H7 (cell line): ENCODE results near the gene WEE1. TPM values are rescaled to one million over a fixed set of nuclear protein-coding genes. Genes with fewer than 3 reads are reported as not detected.

Experiments used
- DNase-seq: peaks from one replicate; pipeline ENCODE4 v3.0.0; 2012
- H3K27me3 ChIP-seq: 2 replicates; pipeline ENCODE4 v1.6.0; 2011; ENCODE audit warnings: mild to moderate bottlenecking, low read length; ENCODE audit not compliant: control insufficient read depth, insufficient read depth
- H3K36me3 ChIP-seq: replicated peaks from 2 replicates; pipeline ENCODE4 v1.5.1; 2011; ENCODE audit warnings: low read length; ENCODE audit not compliant: control insufficient read depth, insufficient read depth
- H3K4me3 ChIP-seq: 2 replicates; pipeline ENCODE4 v1.5.1; 2011; ENCODE audit warnings: low read depth, mild to moderate bottlenecking, control low read depth, low read length, moderate library complexity; ENCODE audit not compliant: insufficient read depth
- total RNA-seq: library from RNA; depleted of rRNA; stranded (reverse); fragments of >200 nt; shearing (Covaris generic); gene quantifications from 2 replicates; pipeline ENCODE4 v1.2.3, GENCODE V29; 2014

The WEE1 gene
- total RNA-seq, 1 experiment from 2014 or later = 125 TPM

GRCh38 chr11:9571763-9572115 lies 1.7 kb upstream of the WEE1 start:
- no peak for DNase-seq
- peaks cover 7% of the 10 kb centered on the region for H3K36me3 ChIP-seq
- no peak overlapping the region for H3K4me3 ChIP-seq
- H3K27me3 ChIP-seq = no peaks in the 10 kb centered on the region

DNA sequence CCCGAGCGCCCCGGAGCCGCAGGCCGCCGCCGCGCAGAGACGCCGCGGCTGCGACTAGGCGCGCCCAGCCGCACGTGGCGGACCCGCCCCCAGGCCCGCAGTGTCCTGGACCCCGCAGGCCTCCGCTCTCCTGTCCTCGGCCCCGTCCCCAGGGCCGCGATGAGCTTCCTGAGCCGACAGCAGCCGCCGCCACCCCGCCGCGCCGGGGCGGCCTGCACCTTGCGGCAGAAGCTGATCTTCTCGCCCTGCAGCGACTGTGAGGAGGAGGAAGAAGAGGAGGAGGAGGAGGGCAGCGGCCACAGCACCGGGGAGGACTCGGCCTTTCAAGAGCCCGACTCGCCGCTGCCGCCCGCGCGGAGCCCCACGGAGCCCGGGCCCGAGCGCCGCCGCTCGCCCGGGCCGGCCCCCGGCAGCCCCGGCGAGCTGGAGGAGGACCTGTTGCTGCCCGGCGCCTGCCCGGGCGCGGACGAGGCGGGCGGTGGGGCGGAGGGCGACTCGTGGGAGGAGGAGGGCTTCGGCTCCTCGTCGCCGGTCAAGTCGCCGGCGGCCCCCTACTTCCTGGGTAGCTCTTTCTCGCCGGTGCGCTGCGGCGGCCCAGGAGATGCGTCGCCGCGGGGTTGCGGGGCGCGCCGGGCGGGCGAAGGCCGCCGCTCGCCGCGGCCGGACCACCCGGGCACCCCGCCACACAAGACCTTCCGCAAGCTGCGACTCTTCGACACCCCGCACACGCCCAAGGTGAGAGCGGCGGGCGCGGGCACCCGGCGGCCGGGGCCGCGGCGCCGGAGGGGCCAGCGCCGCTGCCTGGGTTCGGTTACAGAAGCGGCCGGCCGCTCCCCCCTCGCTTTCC lies 528 bp downstream of the WEE1 start:
- Histone ChIP-seq H3K36me3 (peaks cover 20% of the 10 kb centered on the region), H3K4me3 (peak overlapping the region; percentile 95), H3K27me3 (no peaks in the 10 kb centered on the region)
- DNase-seq = peak; percentile 62

GRCh38 chr11:9574622-9575259 lies 1.3 kb downstream of the WEE1 start:
- DNase-seq = no peak
- Histone ChIP-seq H3K4me3 (peak overlapping the region; percentile 95), H3K27me3 (no peaks in the 10 kb centered on the region), H3K36me3 (peaks cover 26% of the 10 kb centered on the region)

DNA sequence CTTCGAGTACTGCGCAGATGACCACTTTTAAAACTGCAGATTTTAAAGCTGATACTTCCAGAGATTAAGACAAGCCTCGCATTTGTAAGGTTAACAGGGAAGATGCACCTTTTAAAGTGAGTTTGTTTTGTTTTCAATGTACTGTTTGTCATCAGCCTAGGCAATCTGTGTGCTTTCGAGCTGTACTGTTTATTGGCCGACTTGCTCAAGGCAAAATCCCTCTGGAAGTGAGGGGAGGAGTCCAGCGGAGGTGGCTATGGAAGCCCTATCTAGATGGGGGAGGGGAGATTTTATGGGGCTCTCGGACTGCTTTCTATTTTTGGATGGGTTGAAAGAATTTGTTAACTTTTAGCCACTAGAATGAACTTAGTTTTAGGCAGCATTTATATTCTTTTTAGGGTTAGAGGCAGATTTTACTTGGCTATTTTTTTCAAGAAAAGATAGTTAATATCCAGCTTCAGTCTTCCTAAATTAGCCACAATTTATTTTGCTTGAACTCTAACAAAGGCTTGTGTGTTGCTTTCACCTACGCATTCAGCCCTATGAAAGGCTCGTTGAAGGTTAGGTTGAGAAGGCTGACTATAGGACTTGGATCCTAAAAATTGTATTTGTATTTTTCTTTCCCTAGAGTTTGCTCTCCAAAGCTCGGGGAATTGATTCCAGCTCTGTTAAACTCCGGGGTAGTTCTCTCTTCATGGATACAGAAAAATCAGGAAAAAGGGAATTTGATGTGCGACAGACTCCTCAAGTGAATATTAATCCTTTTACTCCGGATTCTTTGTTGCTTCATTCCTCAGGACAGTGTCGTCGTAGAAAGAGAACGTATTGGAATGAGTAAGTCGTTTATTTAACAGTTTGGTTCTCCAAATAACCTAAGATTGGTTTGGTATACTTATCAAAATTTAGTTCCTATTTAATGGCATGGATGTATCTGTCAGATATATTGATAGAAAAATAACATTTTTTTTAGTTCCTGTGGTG lies 2.1 kb downstream of the WEE1 start:
- peak; percentile 68 for DNase-seq

GRCh38 chr11:9576701-9577381 lies 3.4 kb downstream of the WEE1 start:
- H3K36me3 ChIP-seq = peaks cover 41% of the 10 kb centered on the region
- H3K4me3 ChIP-seq = peak overlapping the region; percentile 95
- no peaks in the 10 kb centered on the region for H3K27me3 ChIP-seq
- no peak for DNase-seq

More for the DNA sequence above, 2.1 kb downstream of the WEE1 start:
- Histone ChIP-seq H3K36me3 (peaks cover 29% of the 10 kb centered on the region), H3K4me3 (peak overlapping the region; percentile 95), H3K27me3 (no peaks in the 10 kb centered on the region)

DNA sequence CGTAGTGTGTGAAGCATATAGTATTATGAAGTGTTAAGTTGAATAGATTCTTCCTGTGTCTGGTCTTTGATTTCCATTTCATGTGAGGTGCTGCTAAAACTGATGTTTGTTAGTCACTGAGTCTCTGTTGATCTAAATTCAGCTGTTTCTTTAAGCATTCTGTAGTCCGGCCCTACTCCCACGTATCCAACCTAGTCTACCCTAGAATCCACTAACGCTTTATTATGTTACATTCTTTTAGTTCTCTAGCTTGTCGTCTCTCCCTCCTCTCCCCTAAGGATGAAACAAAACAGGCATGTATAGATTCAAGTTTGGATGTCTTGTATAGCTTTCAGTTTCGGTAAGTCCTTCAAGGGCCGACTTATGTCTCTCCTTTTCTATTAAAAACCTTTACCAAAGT lies 4.1 kb downstream of the WEE1 start:
- H3K4me3 ChIP-seq = no peak overlapping the region
- DNase-seq = no peak
- peaks cover 46% of the 10 kb centered on the region for H3K36me3 ChIP-seq
- H3K27me3 ChIP-seq = no peaks in the 10 kb centered on the region

- peaks cover 60% of the 10 kb centered on the region for H3K36me3 ChIP-seq
- DNase-seq = no peak
- no peaks in the 10 kb centered on the region for H3K27me3 ChIP-seq
- no peak overlapping the region for H3K4me3 ChIP-seq
Measured at GRCh38 chr11:9580894-9581293, 7.4 kb downstream of the WEE1 start.

DNA sequence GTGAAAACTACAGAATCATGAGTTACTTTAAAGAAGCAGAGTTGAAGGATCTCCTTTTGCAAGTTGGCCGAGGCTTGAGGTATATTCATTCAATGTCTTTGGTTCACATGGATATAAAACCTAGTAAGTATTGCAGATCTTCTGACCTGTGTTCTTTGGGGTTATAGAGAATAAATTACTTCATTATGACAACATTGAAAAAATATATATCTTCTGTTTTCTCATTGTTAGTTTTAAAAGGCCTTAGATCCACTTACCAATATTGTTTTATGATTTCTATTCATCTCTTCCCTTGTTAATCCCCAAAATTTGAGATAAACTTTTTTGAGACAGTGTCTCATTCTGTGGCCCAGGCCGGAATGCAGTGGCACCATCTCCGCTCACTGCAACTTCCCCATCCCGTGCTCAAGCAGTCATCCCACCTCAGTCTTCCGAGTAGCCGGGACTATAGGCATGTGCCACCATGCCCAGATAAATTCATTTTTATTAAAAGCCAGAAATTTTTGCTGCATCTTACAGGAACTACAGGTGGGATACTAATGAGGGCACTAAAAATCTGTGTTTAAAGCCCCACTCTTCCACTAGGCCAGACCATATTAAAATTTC lies 8.2 kb downstream of the WEE1 start:
- H3K27me3 ChIP-seq = no peaks in the 10 kb centered on the region
- H3K36me3 ChIP-seq = peaks cover 60% of the 10 kb centered on the region
- DNase-seq = no peak
- H3K4me3 ChIP-seq = no peak overlapping the region

GRCh38 chr11:9590717-9591116 lies 17.2 kb downstream of the WEE1 start:
- Histone ChIP-seq H3K4me3 (no peak overlapping the region), H3K27me3 (no peaks in the 10 kb centered on the region), H3K36me3 (peaks cover 23% of the 10 kb centered on the region)
- no peak for DNase-seq

DNA sequence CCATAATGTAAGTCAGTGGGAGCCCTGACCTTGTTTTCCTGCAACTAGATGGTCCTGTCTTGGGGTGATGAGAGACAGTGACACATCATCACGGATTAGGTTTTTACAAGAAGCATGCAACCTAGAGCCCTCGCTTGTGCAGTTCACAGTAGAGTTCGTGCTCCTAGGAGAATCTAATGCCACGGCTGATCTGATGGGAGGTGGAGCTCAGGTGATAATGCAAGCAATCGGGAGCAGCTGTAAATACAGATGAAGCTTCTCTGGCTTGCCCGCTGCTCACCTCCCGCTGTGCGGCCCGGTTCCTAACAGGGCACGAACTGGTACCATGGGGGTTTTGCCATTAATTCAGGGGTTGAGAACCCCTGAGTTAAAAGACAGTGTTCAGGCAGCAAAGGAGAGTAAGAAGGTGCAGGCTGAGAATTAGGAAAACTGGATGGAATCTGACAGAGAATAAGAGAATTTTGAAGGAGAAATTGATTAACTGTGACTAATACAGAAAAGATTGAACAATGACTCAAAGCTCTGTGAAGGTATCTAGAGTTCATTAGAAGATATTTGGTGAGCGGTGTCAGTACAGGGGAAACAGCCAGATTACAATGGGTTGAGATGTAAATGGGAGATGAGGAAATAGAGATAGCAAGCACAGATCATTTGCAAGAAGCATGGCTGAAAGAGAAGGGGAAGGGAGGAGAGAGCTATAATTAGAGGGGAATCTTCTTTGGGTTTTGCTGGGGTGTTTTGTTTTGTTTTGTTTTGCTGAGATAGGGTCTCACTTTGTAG lies 21.0 kb downstream of the WEE1 start:
- Histone ChIP-seq H3K36me3 (no peaks in the 10 kb centered on the region; the same call in 1 of the 2 replicates), H3K27me3 (no peaks in the 10 kb centered on the region), H3K4me3 (no peak overlapping the region)
- no peak for DNase-seq

DNA sequence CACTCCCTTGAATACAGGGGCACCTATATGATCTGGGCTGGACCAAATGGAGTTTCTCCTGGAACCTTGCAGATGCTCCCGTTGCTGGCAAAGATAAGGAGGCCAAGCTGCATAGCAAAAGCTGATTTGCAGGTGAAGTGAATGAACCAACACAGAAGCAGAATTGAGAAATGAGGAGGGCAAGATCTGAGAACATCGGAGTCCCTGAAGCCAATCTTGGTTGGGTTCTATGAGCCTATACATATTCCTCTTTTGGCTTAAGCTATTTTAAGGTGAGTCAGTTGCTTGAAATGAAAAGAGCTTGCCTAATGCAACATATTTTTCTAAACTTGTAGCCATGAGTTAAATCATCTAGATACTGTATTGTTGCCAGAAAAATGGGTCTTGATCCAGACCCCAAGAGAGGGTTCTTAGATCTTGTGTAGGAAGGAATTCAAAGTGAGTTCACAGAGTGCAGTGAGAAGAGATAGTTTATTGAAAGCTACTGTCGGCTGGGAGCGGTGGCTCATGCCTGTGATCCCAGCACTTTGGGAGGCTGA lies 23.5 kb downstream of the WEE1 start:
- H3K36me3 ChIP-seq = no peaks in the 10 kb centered on the region
- no peaks in the 10 kb centered on the region for H3K27me3 ChIP-seq
- no peak overlapping the region for H3K4me3 ChIP-seq
- no peak for DNase-seq

DNA sequence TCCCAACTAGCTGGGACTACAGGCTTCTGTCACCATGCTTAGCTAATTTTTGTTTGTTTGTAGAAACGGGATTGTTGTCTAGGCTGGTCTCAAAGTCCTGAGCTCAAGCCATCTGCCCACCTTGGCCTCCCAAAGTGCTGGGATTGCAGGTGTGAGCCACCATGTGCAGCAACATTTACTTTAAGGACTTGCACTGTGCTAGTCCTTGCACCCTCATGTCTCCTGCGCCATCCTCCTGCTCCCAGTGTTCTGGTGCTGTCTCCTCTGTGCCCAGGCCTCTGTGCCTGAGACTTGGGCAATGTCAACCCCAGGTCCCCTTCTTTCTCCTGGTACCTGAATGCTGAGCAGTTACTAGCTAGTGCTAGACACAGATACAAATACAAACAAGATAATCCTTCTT lies 26.7 kb downstream of the WEE1 start:
- H3K4me3 ChIP-seq = no peak overlapping the region
- H3K27me3 ChIP-seq = no peaks in the 10 kb centered on the region
- H3K36me3 ChIP-seq = no peaks in the 10 kb centered on the region
- no peak for DNase-seq

DNA sequence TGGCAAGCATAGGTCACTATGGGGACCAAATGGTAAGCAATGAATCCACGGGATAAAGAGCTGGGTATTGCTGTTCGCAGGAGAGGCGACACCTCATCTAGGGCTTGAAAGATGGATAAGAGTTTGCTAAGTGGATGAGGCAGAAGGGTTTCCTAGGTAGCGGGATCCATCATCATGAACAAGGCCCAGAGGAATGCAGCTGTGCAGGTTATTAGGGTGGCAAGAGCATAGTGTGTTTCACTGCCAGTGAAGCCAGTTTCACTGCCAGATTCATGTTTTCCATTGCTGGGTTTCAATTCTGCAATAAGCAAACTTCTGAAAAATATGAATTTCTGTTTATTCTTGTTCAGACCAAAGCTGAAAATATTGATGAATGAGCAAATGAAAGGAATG lies 27.2 kb downstream of the WEE1 start:
- H3K27me3 ChIP-seq = no peaks in the 10 kb centered on the region
- H3K36me3 ChIP-seq = no peaks in the 10 kb centered on the region
- no peak overlapping the region for H3K4me3 ChIP-seq
- no peak for DNase-seq
